ENCODE data around the gene OLA1.

The OLA1 gene

GRCh38 chr2:174027956-174028355 is 220.4 kb downstream of the OLA1 start:
- DNase-seq, result no peak

GRCh38 chr2:174026122-174026845 is 222.0 kb downstream of the OLA1 start:
- no peak for DNase-seq

DNA sequence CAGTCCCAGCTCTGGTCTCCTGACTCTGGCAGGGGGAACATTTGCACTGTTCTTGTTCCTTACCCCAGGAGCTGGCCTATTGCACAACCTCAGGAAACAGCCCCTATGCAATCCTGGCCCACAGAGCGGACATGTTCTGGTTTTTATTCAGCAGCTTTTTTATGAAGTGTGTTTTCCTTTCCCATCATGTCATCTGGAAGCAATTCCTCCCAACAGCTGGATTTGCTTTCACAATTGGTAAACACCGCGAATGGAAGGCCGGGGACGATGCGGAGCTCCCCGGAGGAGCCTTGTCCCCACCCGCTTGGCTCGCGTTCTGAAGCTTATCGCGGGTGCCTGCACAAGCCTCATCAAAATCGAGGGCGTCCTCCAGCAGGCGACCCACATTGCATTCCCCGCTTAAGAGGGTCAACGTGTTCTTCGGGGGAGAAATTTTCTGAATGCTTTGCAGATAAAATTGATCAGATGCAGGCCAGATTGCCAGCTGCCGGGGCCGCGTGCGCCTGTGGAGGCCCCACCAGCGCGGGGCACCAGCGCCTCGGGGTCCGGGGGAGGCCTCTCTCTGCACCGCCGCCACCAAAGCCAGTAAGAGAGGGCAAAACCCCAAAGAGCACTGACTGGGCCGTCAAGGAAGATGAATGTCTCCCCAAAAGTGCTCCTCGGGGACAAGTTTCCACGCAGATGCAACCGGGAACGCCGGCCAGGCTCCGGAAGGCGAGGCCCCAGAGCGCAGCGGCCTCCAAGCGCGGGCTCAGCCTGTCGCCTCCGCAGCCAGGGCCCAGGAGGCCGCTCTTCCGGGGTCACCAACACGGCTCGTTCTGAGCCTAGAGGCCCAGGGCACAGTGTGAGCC is 222.8 kb downstream of the OLA1 start:
- no peak for DNase-seq

DNA sequence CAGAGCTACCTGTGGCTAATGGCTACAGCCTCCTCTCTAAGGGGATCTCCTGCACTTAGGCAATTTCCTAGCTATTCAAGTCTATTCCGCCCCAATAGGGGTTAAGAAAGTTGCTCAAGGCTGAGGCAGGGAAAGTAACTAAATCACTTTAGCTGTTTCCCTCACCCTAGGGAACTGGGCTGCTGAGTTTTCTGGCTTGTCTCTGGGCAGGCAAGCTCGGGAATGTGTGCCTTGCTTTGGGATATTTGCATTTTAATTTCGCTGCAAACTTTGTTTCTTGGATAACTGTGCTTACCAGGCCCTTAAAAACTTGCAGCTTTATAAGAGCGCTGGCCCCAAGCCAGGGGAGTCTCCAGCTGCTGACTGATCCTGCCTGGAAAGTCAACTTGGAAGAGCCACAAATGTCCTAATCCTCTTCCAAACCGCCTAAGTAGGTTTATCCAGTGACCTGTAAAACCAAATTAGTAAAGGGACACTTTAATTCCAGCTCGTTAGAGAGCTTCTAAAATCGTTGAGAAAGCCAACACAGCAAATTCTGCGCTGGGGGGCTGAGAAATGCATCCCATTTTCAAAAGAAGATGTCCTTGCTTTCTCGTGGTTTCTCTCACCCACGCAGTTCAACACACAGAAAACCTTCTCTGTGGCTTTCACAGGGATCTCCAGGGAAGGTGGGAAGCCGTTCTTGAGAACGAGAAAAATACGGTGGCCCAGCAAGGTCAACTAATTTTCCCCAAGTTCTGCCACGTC is 223.6 kb downstream of the OLA1 start:
- DNase-seq, result no peak

- no peak for DNase-seq
These were observed 224.5 kb downstream of the OLA1 start for GRCh38 chr2:174023591-174024523.

All from NCI-H748 treated with DMSO at 0.1 percent for 48 hours (cell line).